GM23338 (cell line): ENCODE measurements around the gene ZNF524. TPM values are rescaled to one million over a fixed set of nuclear protein-coding genes. Genes with fewer than 3 reads are reported as not detected.

Experiments
- ATAC-seq: fragments of 200-7000 bp; cut with Tn5 transposase; 3 replicates; pipeline ENCODE4 v1.9.1; 2020
- DNase-seq: peaks from one replicate; pipeline ENCODE4 v3.0.0-alpha.2; 2015; ENCODE audit warnings: low spot score
- H2AFZ ChIP-seq: fragments of 200-600 bp; sonication (generic); 2 replicates; pipeline ENCODE4 v1.8.0; 2016; ENCODE audit warnings: antibody characterized with exemption, mild to moderate bottlenecking, moderate library complexity
- H3F3A ChIP-seq: fragments of 200-600 bp; sonication (generic); replicated peaks from 2 replicates; pipeline ENCODE4 v1.8.0; 2017; ENCODE audit warnings: antibody characterized with exemption, mixed run types, low read depth
- H3K27ac ChIP-seq: fragments of 200-600 bp; sonication (generic); 2 replicates; pipeline ENCODE4 v1.6.1; 2016; ENCODE audit warnings: low read depth
- H3K27me3 ChIP-seq: fragments of 200-600 bp; sonication (generic); 2 replicates; pipeline ENCODE4 v1.8.0; 2016; ENCODE audit warnings: mild to moderate bottlenecking, mixed run types, moderate library complexity; ENCODE audit not compliant: insufficient read depth
- H3K36me3 ChIP-seq: fragments of 200-600 bp; sonication (generic); 2 replicates; pipeline ENCODE4 v1.8.0; 2016; ENCODE audit warnings: mild to moderate bottlenecking; ENCODE audit not compliant: insufficient read depth
- H3K4me1 ChIP-seq: fragments of 200-600 bp; sonication (generic); 2 replicates; pipeline ENCODE4 v1.8.0; 2016; ENCODE audit warnings: mild to moderate bottlenecking, moderate library complexity; ENCODE audit not compliant: insufficient read depth
- H3K4me2 ChIP-seq: fragments of 200-600 bp; sonication (generic); 2 replicates; pipeline ENCODE4 v1.7.1; 2017; ENCODE audit warnings: mixed run types
- H3K4me3 ChIP-seq: fragments of 200-600 bp; sonication (generic); 2 replicates; pipeline ENCODE4 v1.6.1; 2016; ENCODE audit warnings: mixed run types
- H3K79me2 ChIP-seq: fragments of 200-600 bp; sonication (generic); replicated peaks from 2 replicates; pipeline ENCODE4 v1.8.0; 2017; ENCODE audit warnings: mild to moderate bottlenecking; ENCODE audit not compliant: insufficient read depth
- H3K9me2 ChIP-seq: fragments of 200-600 bp; sonication (generic); 2 replicates; pipeline ENCODE4 v1.8.0; 2017; ENCODE audit not compliant: insufficient read depth
- H4K20me1 ChIP-seq: fragments of 200-600 bp; sonication (generic); replicated peaks from 2 replicates; pipeline ENCODE4 v1.8.0; 2017; ENCODE audit warnings: mild to moderate bottlenecking; ENCODE audit not compliant: insufficient read depth
- H3K27ac Mint-ChIP-seq: 2 replicates; pipeline ENCODE4 v1.8.0; 2020; ENCODE audit warnings: inconsistent platforms, mild to moderate bottlenecking, moderate library complexity, mixed read lengths
- H3K27me3 Mint-ChIP-seq: 3 replicates; pipeline ENCODE4 v1.8.0; 2022; ENCODE audit warnings: low read depth, mild to moderate bottlenecking, moderate library complexity, mixed read lengths, inconsistent platforms; ENCODE audit not compliant: insufficient read depth, poor library complexity
- H3K36me3 Mint-ChIP-seq: 3 replicates; pipeline ENCODE4 v1.8.0; 2021; ENCODE audit warnings: low read depth, mild to moderate bottlenecking, inconsistent platforms, moderate library complexity, mixed read lengths
- H3K4me1 Mint-ChIP-seq: 3 replicates; pipeline ENCODE4 v1.8.0; 2020; ENCODE audit warnings: mild to moderate bottlenecking, inconsistent platforms, mixed read lengths
- H3K4me3 Mint-ChIP-seq: 3 replicates; pipeline ENCODE4 v1.8.0; 2021; ENCODE audit warnings: moderate library complexity, mild to moderate bottlenecking, inconsistent platforms, mixed read lengths
- H3K9me3 Mint-ChIP-seq: 3 replicates; pipeline ENCODE4 v1.8.0; 2020; ENCODE audit warnings: moderate library complexity, mild to moderate bottlenecking, inconsistent platforms, mixed read lengths
- EZH2 ChIP-seq: fragments of 200-600 bp; sonication (generic); IDR thresholded peaks from one replicate; pipeline ENCODE4 v1.8.0; 2017; ENCODE audit warnings: antibody characterized with exemption, mild to moderate bottlenecking, low read depth; ENCODE audit not compliant: unreplicated experiment
- JUNB ChIP-seq: IDR thresholded peaks from one replicate; pipeline ENCODE4 v1.6.1; 2016; ENCODE audit warnings: antibody characterized with exemption; ENCODE audit not compliant: unreplicated experiment
- POLR2AphosphoS5 ChIP-seq: IDR thresholded peaks from 2 replicates; pipeline ENCODE4 v1.6.1; 2016; ENCODE audit warnings: antibody characterized with exemption, low read depth
- STAT1 ChIP-seq: IDR thresholded peaks from one replicate; pipeline ENCODE4 v1.6.1; 2016; ENCODE audit warnings: antibody characterized with exemption; ENCODE audit not compliant: unreplicated experiment
- ZNF114 ChIP-seq: fragments of 250-450 bp; sonication (Bioruptor Pico); IDR thresholded peaks from 2 replicates; pipeline ENCODE4 v1.5.0; 2020; ENCODE audit warnings: mild to moderate bottlenecking, moderate library complexity
- ZNF331 ChIP-seq: fragments of 250-450 bp; sonication (Bioruptor Pico); IDR thresholded peaks from 2 replicates; pipeline ENCODE4 v1.5.0; 2020; ENCODE audit warnings: low read depth, mild to moderate bottlenecking, moderate library complexity
- polyA plus RNA-seq: library from polyadenylated mRNA; unstranded; fragments of >200 nt; fragmentation: Nextera tagmentation; extraction: Ambion mirVana; gene quantifications from 2 replicates; pipeline ENCODE4 v1.2.1, GENCODE V29; 2016
- total RNA-seq: library from RNA; depleted of rRNA; stranded (reverse); fragments of >200 nt; shearing (Covaris generic); gene quantifications from 2 replicates; pipeline ENCODE4 v1.2.3, GENCODE V29; 2014
- TF ChIP-seq, protein P1 (sequence below): IDR thresholded peaks from 2 replicates; pipeline ENCODE4 v1.6.1; 2016; ENCODE audit warnings: antibody characterized with exemption
- TF ChIP-seq, protein P2 (sequence below): fragments of 250-450 bp; sonication (Bioruptor Pico); IDR thresholded peaks from 2 replicates; pipeline ENCODE4 v1.5.0; 2020; ENCODE audit warnings: mild to moderate bottlenecking, moderate library complexity

The ZNF524 gene
- total and polyA plus RNA-seq, 2 experiments from 2014 or later, result 6.0 to 8.3 TPM

DNA sequence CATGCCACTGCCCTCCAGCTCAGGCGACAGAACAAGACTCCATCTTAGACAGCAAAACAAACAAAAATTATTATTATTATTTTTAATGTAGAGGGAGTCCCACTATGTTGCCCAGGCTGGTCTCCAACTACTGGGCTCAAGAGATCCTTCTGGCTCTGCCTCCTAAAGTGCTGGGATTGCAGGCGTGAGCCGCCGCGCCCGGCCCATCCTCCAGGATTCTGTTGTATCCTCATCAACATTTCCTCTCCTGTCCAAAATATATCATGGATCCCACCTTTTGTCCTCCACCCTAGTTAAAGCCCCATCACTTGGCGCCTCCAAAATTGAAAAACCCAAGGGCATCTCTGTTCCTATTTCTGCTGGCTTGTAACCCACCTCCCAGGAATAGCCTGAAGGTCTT lies 23.0 kb downstream of the ZNF524 start (continued):
- TF ChIP-seq ZNF114, result no peak
- no peak for TF ChIP-seq ZNF331
- TF ChIP-seq EZH2, result no peak

DNA sequence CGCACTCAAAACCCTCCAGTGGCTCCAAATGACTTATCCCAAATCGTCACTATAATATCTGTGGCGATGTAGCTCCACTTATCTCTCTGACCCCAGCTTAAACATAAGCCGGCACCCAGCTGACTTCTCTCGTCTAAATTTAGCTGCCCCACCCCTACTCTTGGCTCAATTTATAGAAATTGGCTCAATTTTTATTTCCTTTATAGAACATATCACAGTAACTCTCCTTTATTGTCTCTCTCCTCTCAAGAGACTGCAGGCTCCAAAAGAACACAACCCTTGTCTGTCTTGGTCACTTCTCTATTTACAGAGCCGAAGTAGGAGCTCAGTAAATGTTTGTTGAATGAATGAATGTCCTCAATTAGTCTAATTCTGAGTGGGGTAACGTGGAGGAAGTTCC lies 23.5 kb downstream of the ZNF524 start:
- peak overlapping the region; percentile 35; the same call in 1 of the 2 replicates for H3K4me3 ChIP-seq
- no peak overlapping the region for H3K27ac ChIP-seq
- H3K4me1 Mint-ChIP-seq, result peaks cover 13% of the 10 kb centered on the region; the same call in 2 of the 3 replicates
- H3K4me3 Mint-ChIP-seq, result peak overlapping the region; percentile 79
- peaks cover 12% of the 10 kb centered on the region for H3F3A ChIP-seq
- H3K79me2 ChIP-seq, result peaks cover 9% of the 10 kb centered on the region
- H3K9me3 Mint-ChIP-seq, result peaks cover 1% of the 10 kb centered on the region; the same call in 1 of the 3 replicates
- no peak for DNase-seq
- peak overlapping the region; percentile 19; the same call in 1 of the 2 replicates for H3K4me2 ChIP-seq
- peaks cover 34% of the 10 kb centered on the region for H3K36me3 Mint-ChIP-seq
- no peak for ATAC-seq
- H3K36me3 ChIP-seq, result no peaks in the 10 kb centered on the region
- no peak overlapping the region for H2AFZ ChIP-seq
- H3K4me1 ChIP-seq, result no peaks in the 10 kb centered on the region; the same call in 1 of the 2 replicates
- H3K9me2 ChIP-seq, result no peaks in the 10 kb centered on the region
- H3K27me3 Mint-ChIP-seq, result peaks cover 20% of the 10 kb centered on the region
- 0 out of 2 replicates have a peak, but pooled peaks cover 5% of the 10 kb centered on the region for H3K27me3 ChIP-seq
- TF ChIP-seq EZH2, result no peak
- TF ChIP-seq ZNF331, result no peak
- TF ChIP-seq, protein P1, sequence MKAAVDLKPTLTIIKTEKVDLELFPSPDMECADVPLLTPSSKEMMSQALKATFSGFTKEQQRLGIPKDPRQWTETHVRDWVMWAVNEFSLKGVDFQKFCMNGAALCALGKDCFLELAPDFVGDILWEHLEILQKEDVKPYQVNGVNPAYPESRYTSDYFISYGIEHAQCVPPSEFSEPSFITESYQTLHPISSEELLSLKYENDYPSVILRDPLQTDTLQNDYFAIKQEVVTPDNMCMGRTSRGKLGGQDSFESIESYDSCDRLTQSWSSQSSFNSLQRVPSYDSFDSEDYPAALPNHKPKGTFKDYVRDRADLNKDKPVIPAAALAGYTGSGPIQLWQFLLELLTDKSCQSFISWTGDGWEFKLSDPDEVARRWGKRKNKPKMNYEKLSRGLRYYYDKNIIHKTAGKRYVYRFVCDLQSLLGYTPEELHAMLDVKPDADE, result no peak
- no peak for TF ChIP-seq JUNB
- TF ChIP-seq STAT1, result no peak
- TF ChIP-seq ZNF114, result no peak
- H4K20me1 ChIP-seq, result peaks cover 5% of the 10 kb centered on the region
- H3K27ac Mint-ChIP-seq, result peak overlapping the region; percentile 98; the same call in 1 of the 2 replicates

DNA sequence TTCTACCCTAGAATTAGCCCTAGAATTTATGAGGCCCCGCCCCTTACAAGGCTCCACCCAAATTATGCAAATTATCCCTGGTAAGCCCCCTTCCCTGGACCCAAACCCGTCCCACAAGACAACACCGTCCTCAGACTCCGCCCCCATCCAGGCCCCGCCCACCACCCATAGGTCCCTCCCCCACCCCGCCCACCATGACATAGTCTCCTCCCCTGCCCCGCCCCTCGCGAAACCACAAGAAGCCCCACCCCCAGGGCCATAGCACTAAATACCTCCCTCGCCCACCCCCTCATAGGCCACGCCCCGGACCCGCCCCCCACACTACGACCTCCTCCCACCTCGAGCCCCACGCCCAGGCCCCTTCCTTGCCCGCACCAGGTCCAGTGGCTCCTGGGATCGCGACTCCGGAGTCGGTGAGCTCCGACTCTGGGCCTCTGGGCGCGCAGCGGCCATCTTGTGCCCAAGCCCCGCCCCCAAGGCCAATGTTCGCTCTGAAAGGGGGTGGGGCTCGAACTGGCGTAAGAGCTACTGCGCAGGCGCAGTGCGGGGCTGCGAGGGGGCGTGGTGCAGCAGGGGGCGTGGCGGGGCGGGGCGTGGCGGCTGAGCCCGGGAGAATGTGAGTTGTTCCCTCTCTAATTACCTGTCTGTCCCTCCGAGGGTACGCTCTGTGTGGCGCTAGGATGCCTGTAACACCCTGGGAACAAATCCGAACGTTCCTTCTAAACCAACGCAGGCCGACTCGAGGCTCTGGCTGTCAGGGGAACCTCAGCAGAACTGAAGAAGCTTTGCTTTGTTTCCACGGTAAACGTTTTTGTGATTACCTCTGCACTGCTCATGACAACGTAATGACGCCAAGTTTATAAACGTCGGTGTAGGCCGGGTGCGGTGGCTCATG lies 24.3 kb downstream of the ZNF524 start, which contains the start of gene ZNF784:
TSS of gene ZNF784 (minus strand) at position 458 of the 895 bp plus-strand sequence. CDS start at position 453, 5 bp downstream.
- DNase-seq, result peak; percentile 96
- Mint-ChIP-seq H3K36me3 (peaks cover 30% of the 10 kb centered on the region), H3K9me3 (no peaks in the 10 kb centered on the region; the same call in 2 of the 3 replicates), H3K27ac (peak within 1 kb of the TSS; percentile 98), H3K4me1 (peaks cover 13% of the 10 kb centered on the region; the same call in 2 of the 3 replicates), H3K4me3 (peak within 1 kb of the TSS; percentile 79), H3K27me3 (peaks cover 20% of the 10 kb centered on the region)
- Histone ChIP-seq H3F3A (peaks cover 12% of the 10 kb centered on the region), H4K20me1 (peaks cover 5% of the 10 kb centered on the region), H3K4me3 (peak within 1 kb of the TSS; percentile 69), H3K36me3 (no peaks in the 10 kb centered on the region), H3K9me2 (no peaks in the 10 kb centered on the region), H3K27ac (peak within 1 kb of the TSS; percentile 97), H3K4me1 (no peaks in the 10 kb centered on the region; the same call in 1 of the 2 replicates), H3K4me2 (peak within 1 kb of the TSS; percentile 68), H3K27me3 (0 out of 2 replicates have a peak, but pooled peaks cover 5% of the 10 kb centered on the region), H2AFZ (peak within 1 kb of the TSS; percentile 97; the same call in 1 of the 2 replicates), H3K79me2 (peaks cover 9% of the 10 kb centered on the region)
- ATAC-seq, result peak; percentile 95
- no peak for TF ChIP-seq EZH2
- peak; percentile 84 for TF ChIP-seq POLR2AphosphoS5
- TF ChIP-seq, protein P2, sequence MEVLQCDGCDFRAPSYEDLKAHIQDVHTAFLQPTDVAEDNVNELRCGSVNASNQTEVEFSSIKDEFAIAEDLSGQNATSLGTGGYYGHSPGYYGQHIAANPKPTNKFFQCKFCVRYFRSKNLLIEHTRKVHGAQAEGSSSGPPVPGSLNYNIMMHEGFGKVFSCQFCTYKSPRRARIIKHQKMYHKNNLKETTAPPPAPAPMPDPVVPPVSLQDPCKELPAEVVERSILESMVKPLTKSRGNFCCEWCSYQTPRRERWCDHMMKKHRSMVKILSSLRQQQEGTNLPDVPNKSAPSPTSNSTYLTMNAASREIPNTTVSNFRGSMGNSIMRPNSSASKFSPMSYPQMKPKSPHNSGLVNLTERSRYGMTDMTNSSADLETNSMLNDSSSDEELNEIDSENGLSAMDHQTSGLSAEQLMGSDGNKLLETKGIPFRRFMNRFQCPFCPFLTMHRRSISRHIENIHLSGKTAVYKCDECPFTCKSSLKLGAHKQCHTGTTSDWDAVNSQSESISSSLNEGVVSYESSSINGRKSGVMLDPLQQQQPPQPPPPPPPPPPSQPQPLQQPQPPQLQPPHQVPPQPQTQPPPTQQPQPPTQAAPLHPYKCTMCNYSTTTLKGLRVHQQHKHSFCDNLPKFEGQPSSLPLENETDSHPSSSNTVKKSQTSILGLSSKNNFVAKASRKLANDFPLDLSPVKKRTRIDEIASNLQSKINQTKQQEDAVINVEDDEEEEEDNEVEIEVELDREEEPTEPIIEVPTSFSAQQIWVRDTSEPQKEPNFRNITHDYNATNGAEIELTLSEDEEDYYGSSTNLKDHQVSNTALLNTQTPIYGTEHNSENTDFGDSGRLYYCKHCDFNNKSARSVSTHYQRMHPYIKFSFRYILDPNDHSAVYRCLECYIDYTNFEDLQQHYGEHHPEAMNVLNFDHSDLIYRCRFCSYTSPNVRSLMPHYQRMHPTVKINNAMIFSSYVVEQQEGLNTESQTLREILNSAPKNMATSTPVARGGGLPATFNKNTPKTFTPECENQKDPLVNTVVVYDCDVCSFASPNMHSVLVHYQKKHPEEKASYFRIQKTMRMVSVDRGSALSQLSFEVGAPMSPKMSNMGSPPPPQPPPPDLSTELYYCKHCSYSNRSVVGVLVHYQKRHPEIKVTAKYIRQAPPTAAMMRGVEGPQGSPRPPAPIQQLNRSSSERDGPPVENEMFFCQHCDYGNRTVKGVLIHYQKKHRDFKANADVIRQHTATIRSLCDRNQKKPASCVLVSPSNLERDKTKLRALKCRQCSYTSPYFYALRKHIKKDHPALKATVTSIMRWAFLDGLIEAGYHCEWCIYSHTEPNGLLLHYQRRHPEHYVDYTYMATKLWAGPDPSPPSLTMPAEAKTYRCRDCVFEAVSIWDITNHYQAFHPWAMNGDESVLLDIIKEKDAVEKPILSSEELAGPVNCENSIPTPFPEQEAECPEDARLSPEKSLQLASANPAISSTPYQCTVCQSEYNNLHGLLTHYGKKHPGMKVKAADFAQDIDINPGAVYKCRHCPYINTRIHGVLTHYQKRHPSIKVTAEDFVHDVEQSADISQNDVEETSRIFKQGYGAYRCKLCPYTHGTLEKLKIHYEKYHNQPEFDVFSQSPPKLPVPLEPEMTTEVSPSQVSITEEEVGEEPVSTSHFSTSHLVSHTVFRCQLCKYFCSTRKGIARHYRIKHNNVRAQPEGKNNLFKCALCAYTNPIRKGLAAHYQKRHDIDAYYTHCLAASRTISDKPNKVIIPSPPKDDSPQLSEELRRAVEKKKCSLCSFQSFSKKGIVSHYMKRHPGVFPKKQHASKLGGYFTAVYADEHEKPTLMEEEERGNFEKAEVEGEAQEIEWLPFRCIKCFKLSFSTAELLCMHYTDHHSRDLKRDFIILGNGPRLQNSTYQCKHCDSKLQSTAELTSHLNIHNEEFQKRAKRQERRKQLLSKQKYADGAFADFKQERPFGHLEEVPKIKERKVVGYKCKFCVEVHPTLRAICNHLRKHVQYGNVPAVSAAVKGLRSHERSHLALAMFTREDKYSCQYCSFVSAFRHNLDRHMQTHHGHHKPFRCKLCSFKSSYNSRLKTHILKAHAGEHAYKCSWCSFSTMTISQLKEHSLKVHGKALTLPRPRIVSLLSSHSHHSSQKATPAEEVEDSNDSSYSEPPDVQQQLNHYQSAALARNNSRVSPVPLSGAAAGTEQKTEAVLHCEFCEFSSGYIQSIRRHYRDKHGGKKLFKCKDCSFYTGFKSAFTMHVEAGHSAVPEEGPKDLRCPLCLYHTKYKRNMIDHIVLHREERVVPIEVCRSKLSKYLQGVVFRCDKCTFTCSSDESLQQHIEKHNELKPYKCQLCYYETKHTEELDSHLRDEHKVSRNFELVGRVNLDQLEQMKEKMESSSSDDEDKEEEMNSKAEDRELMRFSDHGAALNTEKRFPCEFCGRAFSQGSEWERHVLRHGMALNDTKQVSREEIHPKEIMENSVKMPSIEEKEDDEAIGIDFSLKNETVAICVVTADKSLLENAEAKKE (CRISPR knock-in tag), result no peak
- TF ChIP-seq, protein P1, result no peak
